Fibroblast of the aortic adventitia (primary cell): ENCODE results near the gene TNK1. TPM values are rescaled to one million over a fixed set of nuclear protein-coding genes. Genes with fewer than 3 reads are reported as not detected.
"Not testable (repeated sequence)": the region's sequence is repeated elsewhere in the genome, so short reads cannot be mapped to it uniquely, and the experiment has no call there.

Experiments
- DNase-seq: peaks from one replicate; pipeline ENCODE4 v3.0.0-alpha.2; 2010; ENCODE audit warnings: low read depth
- H3K4me3 ChIP-seq: 2 replicates; pipeline ENCODE4 v1.5.1; 2011; ENCODE audit warnings: low read depth, mild to moderate bottlenecking, control low read depth, low read length, moderate library complexity
- total RNA-seq: library from RNA; depleted of rRNA; stranded (reverse); fragments of >200 nt; gene quantifications from 2 replicates; pipeline ENCODE4 v1.2.3, GENCODE V29; 2012; ENCODE audit warnings: low replicate concordance
- TF ChIP-seq, protein P1 (sequence below): IDR thresholded peaks from 2 replicates; pipeline ENCODE4 v1.5.1; 2011; ENCODE audit warnings: mild to moderate bottlenecking, low read length, control low read depth, inconsistent platforms; ENCODE audit not compliant: insufficient read depth

The TNK1 gene
- total RNA-seq = under 0.01 TPM in 1 of 2 replicates, not detected in the other

DNA sequence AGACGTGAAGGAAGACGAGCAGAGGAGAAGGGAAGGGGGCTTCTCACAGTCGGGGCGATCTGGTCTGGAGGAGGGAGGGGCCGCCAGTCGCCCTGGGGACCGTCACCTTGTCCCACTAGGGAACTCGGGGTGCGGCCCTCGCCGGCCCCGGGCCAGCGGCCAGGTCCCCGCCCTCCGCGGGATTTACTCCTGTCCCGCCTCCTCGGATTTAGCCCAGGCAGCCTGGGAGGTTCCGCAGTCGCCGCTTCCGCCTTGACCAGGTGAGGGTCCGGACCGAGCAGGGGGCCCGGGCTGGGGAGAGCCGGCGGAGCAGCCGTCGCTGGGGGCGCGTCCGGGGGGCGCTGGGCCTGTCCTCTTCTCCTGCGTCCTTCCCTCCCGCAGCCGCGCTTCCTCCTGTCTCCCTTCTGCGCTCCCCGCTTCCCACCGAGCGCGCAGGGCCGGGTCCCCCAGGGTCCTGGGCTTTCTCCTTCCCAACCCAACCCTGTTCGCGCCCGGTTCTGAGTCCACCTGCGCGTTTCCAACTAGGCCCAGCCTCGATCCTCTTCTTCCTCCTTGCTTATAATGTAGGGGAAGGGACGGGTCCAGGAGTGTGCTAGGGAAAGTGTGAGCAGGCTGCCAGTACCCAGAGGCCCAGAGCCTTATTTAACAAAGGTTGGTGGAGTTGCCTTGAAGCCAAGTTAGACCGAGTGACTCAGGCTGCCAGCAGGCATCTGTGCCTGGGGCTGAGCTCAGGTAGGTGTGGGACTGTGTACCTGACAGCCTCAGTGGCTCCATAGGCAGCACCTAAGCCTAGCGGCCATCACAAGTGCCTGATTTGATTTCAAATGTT, at the start of gene TNK1:
Gene TNK1, plus strand, starts transcription at position 235 of the 829 bp plus-strand sequence. CDS start 1,838 bp downstream, outside the sequence.
- TF ChIP-seq, protein P1, sequence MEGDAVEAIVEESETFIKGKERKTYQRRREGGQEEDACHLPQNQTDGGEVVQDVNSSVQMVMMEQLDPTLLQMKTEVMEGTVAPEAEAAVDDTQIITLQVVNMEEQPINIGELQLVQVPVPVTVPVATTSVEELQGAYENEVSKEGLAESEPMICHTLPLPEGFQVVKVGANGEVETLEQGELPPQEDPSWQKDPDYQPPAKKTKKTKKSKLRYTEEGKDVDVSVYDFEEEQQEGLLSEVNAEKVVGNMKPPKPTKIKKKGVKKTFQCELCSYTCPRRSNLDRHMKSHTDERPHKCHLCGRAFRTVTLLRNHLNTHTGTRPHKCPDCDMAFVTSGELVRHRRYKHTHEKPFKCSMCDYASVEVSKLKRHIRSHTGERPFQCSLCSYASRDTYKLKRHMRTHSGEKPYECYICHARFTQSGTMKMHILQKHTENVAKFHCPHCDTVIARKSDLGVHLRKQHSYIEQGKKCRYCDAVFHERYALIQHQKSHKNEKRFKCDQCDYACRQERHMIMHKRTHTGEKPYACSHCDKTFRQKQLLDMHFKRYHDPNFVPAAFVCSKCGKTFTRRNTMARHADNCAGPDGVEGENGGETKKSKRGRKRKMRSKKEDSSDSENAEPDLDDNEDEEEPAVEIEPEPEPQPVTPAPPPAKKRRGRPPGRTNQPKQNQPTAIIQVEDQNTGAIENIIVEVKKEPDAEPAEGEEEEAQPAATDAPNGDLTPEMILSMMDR = no peak
- DNase-seq = no peak
- peak within 1 kb of the TSS; percentile 25 for H3K4me3 ChIP-seq

DNA sequence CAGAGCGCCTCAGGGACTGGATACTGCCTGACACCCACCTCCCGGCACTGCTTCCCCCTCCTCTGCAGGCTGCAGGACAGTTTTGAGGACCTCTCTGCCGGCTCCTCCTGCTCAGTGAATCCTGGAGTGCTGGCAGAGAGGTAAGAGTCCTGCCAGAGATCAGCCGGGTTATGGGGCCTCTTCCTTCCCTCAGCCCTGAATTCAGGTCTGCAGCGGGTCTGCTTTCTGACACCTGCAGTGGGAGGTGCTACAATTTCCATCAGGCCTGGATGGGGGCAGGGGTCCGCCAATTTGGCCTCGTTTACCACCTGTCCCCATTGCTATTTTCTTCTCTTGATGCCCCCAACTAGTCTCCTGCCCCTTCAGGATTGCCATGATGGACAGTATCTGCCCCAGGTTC, 48.8 kb upstream of the TNK1 start:
- no peak for DNase-seq
- no peak overlapping the region for H3K4me3 ChIP-seq
- TF ChIP-seq, protein P1 = no peak

DNA sequence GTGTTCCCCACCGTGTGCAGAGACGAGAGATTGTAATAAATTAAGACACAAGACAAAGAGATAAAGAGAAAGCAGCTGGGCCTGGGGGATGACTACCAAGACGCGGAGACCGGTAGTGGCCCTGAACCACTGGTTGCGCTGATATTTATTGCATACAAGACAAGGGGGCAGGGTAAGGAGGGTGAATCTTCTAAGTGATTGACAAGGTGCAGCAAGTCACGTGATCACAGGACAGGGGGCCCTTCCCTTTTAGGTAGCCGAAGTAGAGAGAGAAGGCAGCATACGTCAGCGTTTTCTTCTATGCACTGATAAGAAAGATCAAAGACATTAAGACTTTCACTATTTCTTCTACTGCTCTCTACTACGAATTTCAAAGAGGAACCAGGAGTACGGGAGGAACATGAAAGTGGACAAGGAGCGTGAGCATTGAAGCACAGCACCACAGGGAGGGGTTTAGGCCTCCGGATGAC, 48.3 kb upstream of the TNK1 start:
- H3K4me3 ChIP-seq, DNase-seq: not testable (repeated sequence)

DNA sequence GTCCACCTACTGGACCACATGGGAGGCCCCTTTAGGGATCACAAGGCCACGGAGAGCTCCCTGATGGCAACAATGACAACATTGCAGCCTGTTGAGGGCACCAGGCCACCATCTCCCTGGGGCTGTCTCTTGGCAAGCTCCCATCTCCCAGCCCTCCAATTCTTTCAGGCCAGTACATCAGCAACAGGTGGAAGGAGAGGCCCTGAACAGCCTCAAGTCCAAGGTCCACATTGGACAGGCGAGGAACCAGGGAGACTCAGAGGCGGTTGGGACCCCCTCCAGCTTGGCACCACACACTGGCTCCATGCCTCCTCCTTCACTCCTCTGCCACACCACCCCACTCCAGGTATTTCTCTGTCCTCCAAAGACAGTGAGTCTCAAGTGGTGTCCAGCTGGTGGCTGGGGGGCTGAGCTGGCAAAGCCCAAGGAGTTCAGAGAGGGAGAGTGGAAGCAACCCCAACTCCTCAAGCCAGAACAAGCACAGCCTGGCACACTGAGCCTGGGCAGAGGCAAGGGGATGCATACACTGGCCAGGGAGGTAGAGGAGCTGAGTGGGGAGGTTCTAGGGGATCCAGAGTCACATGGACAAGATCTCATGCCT, 45.9 kb upstream of the TNK1 start:
- TF ChIP-seq, protein P1 = no peak
- H3K4me3 ChIP-seq = no peak overlapping the region
- no peak for DNase-seq

DNA sequence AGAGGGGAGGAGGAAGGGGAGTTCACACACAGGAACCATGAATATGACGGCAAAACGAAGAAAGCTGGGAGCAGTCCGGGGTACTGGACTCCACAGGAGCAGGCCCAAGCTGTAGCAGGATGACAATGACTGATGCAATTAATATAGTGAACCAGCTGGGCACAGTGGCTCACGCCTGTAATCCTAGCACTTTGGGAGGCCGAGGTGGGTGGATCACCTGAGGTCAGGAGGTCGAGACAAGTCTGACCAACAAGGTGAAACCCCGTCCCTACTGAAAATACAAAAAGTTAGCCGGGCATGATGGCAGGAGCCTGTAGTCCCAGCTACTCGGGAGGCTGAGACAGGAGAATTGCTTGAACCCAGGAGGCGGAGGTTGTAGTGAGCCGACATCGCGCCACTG, 45.1 kb upstream of the TNK1 start:
- not testable (repeated sequence) for DNase-seq, H3K4me3 ChIP-seq

DNA sequence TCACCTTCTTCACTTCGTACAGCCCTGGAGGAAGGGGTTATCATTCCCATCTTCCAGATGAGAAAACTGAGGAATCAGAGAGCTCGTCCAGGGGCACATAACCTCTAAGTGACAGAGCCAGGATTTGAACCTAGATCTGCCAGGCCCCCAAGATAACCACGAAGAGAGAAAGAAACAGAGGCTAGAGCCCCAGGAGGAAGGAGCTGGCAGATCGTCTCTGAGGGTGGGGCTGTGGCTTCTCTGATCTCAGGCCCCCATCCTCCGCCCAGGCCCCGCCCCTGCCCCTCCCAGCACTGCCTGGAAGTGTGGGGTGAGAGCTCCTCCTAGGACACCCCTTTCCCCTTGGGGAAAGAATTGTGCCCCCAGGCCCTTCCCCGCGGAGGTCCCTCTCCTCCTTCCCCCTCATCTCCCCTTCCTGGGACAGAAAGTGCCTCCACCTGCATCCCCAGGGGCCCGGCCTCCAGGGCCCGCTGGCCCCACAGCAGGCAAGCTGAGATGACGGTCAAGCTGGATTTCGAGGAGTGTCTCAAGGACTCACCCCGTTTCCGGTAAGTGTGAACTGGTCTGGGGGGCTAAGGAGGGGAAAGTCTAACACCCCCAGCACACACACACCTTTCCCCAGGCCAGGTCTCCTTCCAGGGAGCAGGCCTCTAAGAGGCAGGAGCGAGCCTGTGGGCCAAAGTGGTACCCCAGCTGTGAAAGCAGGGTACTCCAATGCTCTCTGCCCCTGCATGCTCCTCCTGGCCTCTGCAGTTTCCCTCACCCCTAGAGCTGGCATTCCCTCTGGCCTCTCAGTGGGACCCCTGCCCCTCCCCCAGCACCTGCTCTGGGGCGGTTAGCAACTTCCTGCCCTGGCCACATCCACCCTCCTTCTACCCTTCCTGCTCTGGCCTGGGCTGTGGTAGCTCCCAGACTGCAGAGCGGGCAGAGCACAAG, 44.4 kb upstream of the TNK1 start, which contains the start of gene ACAP1:
Gene ACAP1, plus strand, starts transcription at position 290 of the 936 bp plus-strand sequence. Its CDS starts 206 bp downstream, at position 496.
- TF ChIP-seq, protein P1 = no peak
- DNase-seq = no peak
- H3K4me3 ChIP-seq = no peak within 1 kb of the TSS

DNA sequence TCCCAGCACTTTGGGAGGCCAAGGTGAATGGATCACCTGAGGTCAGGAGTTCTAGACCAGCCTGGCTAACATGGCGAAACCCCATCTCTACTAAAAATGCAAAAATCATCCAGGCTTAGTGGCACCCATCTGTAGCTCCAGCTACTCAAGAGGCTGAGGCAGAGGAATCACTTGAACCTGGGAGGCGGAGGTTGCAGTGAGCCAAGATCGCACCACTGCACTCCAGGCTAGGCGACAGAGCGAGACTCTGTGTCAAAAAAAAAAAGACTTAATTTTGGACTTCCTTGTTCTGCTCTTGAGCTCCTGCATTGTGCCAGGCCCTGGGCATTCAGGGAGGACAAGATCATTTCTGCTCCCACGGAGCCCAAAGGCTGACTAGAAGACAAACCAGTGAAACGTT, 43.3 kb upstream of the TNK1 start:
- not testable (repeated sequence) for DNase-seq, H3K4me3 ChIP-seq

DNA sequence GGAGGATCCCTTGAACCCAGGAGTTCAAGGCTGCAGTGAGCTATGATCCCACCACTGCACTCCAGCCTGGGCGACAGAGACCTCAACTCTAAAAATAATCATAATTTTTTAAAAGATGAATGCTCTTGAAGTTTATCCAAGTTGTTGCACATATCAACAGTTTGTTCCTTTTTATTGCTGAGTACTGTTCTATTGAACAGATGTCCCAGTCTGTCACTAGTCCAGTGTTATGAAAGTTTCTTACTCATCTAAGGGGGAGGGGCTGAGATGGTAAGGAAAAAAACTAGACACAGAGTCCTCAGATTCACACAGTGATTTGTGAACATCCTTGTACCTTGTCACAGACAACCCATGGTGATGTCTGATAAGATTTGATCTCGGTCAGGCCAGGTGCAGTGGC, 40.7 kb upstream of the TNK1 start:
- DNase-seq = no peak
- H3K4me3 ChIP-seq = no peak overlapping the region
- TF ChIP-seq, protein P1 = no peak
